ENCODE measurements around the gene SLC8B1. TPM values are rescaled to one million over a fixed set of nuclear protein-coding genes. Genes with fewer than 3 reads are reported as not detected.
A peak's percentile ranks its signal among the peaks of the same experiment; 100 is the strongest.

Gene SLC8B1
- total RNA-seq (2014; rRNA removed) = 5.7 and 8.6 TPM in 2 replicates
- polyA plus RNA-seq (2012) = 7.1 TPM

DNA sequence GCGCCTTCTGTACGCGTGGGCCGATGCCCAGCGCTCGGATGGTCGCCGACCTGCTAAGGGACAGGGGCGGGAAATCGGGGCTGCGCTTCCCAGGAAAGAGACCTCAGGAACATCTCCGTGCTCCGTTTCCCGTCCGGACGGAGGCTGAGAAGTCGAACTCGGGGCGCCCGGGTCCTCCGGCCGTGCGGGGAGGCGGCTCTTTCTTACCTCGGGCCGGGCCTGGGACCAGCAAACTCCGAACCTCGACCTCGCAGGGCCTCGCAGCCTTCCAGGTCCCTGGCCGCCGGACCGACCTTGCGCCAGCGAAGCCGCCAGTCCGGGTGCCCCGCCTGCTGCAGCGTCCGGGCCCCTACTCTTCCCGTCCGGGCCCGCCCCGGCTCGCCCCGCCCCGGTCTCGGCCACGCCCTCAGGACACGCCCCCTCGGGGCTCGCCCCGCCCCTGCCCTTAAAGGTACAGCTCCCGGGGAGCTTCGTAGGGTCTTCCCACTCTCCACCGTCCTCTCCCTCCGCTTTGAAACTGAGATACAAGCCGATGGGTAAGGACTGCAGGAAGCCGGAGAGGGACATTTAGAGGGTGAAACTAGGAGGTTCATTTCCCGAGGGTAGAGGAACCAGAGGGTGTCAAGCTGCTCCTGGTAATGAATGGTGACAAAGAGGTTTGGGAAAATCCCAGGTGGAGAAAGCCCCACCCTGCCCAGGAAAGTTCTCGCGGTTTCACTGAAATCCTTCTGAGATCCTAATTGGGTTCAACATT is at the start of gene SLC8B1:
SLC8B1 (minus strand) TSS at position 324 of the 754 bp plus-strand sequence. CDS start 2,231 bp downstream, outside the sequence.
- peak; percentile 62 for DNase-seq (ENCODE audit: low read depth)

DNA sequence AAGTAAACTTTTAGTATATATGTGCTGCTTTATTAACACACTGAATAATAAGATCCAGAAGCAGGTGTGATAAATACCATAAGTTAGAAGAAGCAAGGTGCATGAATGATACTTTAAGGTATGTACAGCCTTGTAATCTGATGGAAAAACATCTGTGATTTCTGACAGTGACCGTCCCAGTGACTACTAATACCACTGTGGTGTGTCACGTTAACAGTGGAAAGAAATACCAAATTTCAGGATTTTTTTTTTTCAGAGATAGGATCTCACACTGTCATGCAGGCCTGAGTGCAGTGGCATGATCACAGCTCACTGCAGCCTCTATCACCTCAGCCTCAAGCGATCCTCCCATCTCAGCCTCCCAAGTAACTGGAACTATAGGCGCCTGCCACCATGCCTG is 47.3 kb upstream of the SLC8B1 start:
- DNase-seq (ENCODE audit: low read depth) = no peak

DNA sequence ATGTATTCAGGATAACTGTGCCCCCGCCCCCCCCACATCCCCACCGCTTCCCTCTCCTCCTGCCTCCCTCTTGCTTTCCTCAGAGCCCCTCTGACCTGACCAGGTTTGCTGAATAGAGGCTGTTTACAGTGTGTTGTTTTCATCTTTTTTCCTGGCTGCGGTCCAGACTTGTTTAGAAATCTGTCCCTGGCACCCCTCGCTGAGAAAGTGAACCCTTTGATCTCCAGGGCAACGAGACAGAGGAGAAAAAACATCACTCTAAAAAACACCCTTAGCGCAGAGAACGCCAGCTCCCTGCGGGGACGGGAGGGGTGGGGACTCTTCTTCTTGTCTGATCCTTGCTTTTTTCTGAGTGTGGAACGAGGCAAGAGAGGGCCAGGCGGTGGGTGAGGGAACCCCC is 46.3 kb upstream of the SLC8B1 start:
- no peak for DNase-seq (ENCODE audit: low read depth)

DNA sequence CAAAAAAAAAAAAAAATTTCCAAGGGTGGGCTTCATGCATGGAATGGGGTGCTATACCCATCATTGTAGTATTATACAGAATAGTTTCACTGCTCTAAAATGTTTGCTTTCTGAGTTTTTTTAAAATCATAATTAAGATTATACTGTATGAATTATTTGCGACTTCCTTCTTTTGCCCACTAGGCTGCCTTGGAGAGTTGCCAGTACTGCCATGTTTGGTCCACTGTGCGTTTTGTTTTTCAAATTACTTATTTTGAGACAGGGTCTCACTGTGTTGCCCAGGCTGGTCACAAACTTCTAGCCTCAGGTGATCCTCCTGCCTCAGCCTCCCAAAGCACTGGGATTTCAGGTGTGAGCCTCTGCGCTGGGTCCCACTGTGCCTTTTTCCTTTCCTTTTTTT is 43.4 kb upstream of the SLC8B1 start:
- DNase-seq (ENCODE audit: low read depth) = no peak

DNA sequence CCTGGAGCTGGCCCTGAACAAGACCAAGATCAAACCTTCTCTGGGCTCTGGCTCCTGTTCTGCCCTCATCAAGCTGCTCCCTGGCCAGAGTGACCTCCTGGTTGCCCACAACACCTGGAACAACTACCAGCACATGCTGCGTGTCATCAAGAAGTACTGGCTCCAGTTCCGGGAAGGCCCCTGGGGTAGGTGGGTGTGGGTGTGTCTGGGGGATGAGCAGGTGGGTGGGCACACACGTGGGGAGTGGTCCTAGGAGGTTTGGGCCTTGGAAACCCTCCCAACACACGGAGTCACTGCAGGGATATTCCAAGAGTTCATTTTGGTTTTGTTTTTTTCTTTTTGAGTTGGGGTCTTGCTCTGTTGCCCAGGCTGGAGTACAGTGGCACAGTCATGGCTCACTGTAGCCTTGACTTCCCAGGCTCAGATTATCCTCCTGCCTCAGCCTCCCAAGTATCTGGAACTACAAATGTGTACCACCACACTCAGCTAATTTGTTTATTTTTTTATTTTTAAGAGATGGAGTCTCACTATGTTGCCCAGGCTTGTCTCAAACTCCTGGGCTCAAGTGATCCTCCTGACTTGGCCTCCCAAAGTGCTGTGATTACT is 40.0 kb upstream of the SLC8B1 start:
- no peak for DNase-seq (ENCODE audit: low read depth)

DNA sequence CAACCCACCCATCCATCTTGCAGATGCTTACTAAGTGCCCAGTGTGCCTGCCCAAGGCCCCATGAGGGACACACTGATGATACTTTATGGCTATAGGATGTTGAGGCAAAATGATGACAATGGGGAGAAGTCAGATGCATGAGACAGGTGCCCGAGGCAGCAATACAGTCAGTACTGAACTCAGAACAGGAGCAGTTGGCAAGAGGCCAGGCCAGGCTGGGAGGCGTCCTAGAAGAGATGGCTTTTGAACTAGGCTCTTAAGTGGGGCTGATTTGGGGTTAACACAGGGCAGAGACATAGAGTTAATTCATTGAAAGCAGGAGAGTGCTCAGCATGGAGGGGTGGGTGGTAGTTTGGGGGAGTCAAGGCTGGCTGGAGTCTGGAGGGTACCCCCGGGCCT is 39.1 kb upstream of the SLC8B1 start:
- no peak for DNase-seq (ENCODE audit: low read depth)

DNA sequence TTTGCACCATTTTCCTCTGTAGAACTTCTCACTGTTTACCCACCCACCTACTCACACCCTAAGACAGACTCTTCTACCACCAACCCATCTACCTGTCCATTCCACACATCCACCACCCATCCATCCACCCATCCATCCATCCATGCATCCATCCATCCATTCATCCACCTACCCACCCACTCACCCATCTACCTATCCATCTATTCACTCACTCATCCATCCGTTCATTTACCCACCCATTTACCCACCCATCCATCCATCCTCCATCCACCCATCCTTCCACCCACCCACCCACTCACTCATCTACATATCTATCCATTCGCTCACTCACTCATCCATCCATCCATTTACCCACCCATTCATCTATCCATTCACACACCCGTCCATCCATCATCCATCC is 38.5 kb upstream of the SLC8B1 start:
- no peak for DNase-seq (ENCODE audit: low read depth)

DNA sequence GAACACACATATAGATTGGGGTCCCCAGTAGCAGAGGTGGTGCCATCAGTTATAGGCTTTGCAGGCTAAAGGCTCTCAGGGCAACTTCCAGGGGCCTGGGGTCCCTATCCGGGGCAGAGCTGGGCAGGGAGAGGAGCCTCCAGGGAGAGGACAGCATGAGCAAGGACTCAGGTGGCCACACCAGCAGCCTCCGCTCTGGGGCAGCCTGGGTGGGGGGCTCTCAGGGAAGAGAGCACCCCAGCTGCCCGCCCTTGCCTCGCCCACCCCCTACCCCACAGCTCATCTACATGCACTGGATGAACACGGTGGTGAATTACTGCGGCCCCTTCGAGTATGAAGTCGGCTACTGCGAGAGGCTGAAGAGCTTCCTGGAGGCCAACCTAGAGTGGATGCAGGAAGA is 37.5 kb upstream of the SLC8B1 start:
- DNase-seq (ENCODE audit: low read depth) = no peak

DNA sequence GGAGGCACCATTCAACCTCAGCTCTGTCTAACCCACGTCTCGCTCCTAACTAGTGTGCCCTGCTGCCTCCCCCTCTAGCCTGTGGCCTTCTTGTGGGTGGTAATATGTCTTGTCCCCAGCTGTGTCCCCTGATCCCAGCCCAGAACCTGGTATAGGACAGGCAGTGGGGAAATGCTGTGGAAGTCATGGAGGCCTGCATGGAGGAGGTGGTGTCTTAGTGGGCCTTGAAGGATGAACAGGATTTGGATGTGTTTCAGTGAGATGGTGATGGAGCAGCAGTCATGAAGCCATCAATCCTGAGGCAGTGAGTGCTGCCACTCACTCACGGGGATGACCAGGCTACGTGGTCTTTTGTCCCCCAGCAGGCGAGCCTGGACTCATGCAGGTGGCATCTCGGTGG is 36.9 kb upstream of the SLC8B1 start:
- DNase-seq (ENCODE audit: low read depth) = no peak

DNA sequence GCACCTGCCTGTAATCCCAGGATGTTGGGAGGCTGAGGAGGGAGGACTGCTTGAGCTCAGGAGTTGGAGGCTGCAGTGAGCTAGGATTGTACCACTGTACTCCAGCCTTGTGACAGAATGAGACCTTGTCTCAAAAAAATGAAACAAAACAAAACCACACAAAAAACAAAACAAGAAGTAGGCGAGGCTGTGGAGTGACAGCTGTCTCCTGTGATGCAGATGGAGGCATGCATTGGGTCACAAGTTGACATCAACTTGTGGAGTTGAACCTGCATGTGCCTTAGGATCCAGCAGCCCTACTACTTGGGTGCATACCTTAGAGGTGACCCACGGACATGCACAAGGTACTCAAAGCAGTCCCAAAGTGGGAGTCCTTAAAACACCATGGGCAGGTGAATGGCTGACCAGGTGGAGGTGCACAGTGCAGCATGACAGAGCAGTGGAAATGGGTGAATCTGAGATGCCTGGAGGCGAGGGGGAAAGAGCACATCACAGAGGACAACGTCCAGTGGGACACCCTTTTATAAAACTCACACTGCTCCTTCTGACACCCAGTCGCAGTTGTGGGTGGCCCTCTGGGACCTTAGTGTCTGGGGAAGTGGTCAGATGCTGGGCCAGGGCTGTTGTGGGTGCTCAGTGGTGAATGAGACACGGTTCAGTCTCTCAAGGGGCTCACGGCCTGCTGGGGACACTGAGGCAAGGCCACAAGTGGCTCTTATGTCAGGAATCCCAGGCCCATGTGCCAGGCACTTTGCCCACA is 36.2 kb upstream of the SLC8B1 start:
- DNase-seq (ENCODE audit: low read depth) = no peak

DNA sequence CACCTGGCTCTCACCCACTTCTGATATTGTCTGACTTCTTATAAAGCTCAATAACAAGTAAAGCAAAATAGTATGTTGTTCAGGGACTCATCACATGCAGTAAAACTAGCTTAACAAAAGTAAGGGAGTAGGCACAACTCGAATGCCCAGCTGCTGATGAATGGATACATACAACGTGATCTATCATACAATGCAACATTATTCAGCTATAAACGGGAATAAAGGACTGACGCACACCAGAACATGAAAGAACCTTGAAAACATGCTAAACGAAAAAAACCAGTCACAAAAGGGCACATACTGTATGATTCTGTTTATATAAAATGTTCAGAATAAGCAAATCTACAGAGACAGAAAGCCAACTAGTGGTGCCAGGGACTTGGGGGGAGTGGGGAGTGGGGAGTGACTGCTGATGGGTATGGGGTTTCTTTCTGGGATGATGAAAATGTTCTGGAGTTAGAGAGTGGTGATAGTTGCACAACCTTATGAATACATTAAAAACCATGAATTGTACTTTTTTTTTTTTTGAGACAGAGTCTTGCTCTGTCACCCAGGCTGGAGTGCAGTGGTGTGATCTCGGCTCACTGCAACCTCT is 34.6 kb upstream of the SLC8B1 start:
- no peak for DNase-seq (ENCODE audit: low read depth)

DNA sequence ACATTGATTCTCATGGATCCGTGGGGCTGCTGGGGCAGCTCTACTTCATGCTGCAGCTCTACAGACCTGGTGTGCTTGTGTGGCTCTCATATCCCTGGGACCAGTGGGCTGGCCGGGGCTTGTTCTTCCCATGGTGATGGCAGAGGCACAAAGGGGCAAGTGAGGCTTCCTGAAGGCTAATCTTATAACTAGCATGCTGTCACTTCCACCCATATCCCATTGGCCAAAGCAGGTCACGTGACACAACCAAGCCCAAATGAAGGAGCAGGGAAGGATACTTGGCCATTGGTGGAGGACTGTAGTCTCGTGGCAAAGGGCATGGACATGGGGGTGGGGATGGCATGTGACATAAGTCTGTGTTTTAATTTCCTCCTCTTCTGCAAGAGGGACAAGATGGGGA is 33.4 kb upstream of the SLC8B1 start:
- no peak for DNase-seq (ENCODE audit: low read depth)

DNA sequence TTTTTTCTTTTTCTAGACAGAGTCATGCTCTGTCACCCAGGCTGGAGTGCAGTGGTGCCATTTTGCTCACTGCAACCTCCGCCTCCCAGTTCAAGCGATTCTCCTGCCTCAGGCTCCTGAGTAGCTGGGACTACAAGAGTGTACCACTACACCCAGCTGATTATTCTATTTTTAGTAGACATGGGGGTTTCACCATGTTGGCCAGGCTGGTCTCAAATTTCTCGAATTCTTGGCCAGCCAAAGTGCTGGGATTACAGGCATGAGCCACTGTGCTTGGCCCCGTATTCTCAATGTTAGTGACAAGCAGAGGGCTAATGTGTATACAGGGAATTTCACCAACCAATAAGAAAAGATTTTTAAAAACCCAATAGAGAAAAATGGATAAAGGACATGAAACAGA is 31.9 kb upstream of the SLC8B1 start:
- DNase-seq (ENCODE audit: low read depth) = no peak

DNA sequence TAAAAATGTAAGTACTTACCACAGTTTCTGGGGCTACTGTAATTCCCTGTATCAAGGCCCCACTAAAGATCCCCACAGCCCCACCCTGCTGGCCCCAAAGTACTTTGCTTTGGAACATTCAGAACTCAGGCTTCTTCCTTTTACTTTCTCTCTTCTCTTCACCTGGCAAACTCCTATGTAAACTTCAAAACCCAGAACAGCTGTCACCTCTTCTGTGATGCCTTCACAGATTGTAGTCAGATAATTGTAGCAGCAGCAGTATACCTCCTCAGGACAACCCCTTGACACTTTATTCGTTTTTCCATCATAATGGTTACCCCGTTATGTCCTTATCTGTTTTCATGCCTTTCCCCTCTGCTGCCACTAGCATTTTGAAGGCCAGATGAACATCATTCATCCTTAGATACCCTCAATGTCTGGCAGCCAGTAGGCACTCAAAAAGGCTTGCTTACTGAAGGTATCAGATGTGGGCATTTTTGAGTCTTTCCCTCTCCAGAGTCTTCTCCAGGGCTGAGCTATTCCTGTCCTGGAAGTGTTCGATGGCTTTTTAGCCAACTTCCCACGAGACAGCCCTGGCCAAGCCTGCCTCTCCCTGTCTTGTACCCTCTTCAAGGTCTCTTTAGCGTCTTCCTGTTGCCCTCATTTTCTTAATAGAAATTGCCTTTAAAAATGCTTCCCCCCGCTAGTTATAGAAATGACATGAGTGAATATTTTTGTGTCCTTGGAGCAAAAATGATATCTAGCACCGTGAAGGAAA is 30.9 kb upstream of the SLC8B1 start:
- DNase-seq (ENCODE audit: low read depth) = no peak

DNA sequence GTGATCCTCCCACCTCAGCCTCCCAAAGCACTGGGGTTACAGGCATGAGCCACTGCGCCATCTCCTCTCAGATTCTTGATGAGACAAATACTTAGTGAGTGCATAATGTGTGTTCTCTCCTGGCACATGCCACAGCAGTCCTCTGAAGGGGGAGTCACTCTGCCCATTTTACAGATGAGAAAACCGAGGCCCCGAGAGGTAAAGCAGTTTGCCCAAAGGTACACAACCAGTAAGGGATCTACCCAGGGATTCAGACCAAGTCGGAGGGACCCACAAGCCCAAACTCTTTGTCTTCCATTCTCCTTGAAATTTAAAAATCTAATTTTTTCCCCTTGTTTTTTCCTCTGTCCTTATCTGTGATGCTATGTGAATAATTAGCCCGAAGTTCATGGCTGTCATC is 29.8 kb upstream of the SLC8B1 start:
- DNase-seq (ENCODE audit: low read depth) = no peak

DNA sequence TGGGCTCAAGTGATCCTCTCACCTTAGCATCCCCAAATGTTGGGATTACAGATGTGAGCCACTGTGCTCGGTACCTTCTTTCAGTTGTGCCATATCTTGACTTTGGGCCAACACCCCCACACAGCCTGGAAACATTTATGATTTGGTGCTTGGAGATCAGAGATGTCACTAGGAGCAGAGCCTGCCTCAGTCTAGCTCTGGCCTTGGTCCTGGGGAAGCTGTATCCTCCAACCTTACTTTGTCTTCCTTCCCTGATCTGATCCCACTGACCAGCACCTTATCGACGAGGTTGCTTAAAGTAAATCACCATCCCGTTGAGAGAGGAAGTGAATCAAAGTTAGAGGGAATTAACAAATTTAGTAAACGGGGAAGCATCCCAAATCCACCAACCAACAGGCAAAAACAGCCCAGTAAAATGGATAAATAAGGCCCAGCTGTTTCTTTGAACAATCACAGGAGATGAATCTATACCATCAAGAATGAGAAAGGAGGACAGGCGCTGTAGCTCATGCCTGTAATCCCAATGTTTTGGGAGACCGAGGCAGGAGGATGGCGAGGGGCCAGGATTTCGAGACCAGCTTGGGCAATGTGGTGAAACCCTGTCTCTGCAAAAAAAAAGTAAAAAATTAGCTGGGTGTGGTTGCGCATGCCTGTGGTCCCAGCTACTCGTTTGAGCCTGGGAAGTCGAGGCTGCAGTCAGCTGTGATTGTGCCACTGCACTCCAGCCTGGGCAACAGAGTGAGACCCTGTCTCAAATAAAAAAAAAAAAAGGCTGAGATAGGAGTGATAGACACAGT is 26.9 kb upstream of the SLC8B1 start:
- no peak for DNase-seq (ENCODE audit: low read depth)

DNA sequence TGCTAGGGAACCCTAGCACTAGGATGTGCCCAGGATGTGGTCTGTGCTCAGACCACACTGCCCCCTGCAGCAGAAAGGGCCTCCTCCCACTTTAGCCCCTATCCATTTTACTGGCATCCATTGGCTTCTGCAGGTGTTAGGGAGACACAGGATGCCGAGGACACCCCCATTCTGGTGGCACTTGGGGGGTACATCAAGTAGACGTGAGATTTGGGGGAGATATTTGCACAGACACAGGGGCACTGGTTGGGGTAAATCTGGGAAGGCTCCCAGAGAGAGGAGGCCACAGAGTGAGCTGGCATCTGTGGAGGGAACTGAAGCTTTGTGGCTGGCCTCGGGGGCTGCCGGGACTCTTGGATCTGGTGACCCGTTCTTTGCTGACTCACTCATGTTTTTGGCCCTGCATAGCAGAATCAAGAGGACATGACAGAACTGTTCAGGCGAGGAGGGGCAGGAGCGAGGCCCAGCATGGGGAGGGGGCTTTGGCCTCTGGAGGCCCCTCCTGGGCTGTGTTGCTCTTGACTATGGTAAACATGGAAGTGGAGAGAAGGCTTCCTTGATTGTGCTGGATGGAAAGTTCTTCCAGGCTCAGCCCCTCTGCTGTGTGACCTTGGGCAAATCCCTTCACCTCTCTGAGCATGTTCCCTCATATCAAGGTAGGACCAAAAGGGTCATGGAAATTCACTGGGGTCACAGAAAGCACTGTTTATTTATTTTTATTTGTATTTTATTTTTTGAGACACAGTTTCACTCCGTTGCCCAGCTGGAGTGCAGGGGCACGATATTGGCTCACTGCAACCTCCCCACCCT is 25.2 kb upstream of the SLC8B1 start:
- no peak for DNase-seq (ENCODE audit: low read depth)

DNA sequence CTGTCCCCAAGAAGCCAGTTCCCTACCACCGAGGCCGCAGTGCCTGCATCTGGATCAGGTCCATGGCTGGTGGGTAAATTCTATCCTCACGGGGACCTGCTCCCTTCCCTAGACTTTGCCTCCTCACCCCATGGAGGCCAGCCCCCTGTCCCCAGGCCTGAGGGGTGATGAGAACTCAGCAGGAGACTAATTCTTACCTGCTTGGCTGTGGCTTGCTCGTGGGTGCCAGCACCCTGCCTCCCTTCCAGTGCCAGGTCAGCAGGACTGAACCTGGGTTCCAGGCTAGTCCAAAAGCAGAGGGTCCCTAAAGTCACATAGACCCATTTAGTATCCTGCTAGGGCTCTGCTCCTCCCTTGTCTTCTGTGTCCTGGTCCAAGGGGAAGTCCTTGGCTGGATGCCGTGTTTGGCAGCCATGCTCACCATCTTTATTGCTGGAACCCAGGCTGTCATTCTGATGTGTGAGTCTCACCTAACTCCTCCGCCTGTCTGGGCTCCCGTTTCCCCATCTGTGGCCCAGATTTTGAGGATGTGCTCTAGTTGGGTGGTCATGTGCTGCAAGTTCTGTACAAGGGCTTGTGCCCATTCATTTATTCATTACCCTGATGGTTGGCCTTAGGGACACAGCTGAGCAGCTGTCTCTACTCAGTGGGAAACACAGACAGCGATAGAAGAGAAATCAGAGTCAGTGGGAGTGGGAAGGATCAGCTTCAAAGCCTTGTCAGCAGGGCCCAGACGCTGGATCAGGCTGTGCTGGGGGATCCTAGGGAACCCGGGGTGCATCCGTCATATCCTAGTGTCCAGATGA is 24.4 kb upstream of the SLC8B1 start:
- no peak for DNase-seq (ENCODE audit: low read depth)
